Natural killer cell (primary cell): ENCODE measurements around the gene TRABD. TPM values are rescaled to one million over a fixed set of nuclear protein-coding genes. Genes with fewer than 3 reads are reported as not detected.
"Not testable (repeated sequence)": the region's sequence is repeated elsewhere in the genome, so short reads cannot be mapped to it uniquely, and the experiment has no call there.

Experiments
- ATAC-seq, 3 donors: fragments of 150-1000 bp in 2 of 3; fragments of 200-7000 bp in 1 of 3; cut with Tn5 transposase; 1 replicate in 1 of 3; 2 replicates in 2 of 3; pipeline ENCODE4 v1.10.0; 2021; ENCODE audit warnings: mild to moderate bottlenecking in 2 of 3, moderate library complexity in 2 of 3
- DNase-seq, 2 donors: peaks; one replicate each; pipeline versions ENCODE4 v3.0.0 to v3.0.0-alpha.2; 2013 to 2021; ENCODE audit warnings: mixed read lengths in 1 of 2
- H3K27ac ChIP-seq: one replicate; pipeline ENCODE4 v1.5.1; 2013; ENCODE audit warnings: mild to moderate bottlenecking, low read length
- H3K27me3 ChIP-seq: one replicate; pipeline ENCODE4 v1.6.1; 2013; ENCODE audit warnings: low read length; ENCODE audit not compliant: control insufficient read depth, insufficient read depth
- H3K36me3 ChIP-seq: one replicate; pipeline ENCODE4 v1.6.1; 2013; ENCODE audit warnings: low read length; ENCODE audit not compliant: control insufficient read depth, insufficient read depth
- H3K4me1 ChIP-seq: one replicate; pipeline ENCODE4 v1.6.1; 2013; ENCODE audit warnings: low read length; ENCODE audit not compliant: control insufficient read depth, insufficient read depth
- H3K4me3 ChIP-seq: one replicate; pipeline ENCODE4 v1.5.1; 2013; ENCODE audit warnings: low read length
- H3K9me3 ChIP-seq: one replicate; pipeline ENCODE4 v1.6.1; 2013; ENCODE audit warnings: low read length; ENCODE audit not compliant: control insufficient read depth, insufficient read depth
- H3K27ac Mint-ChIP-seq, 2 donors: one replicate each; pipeline ENCODE4 v1.8.0; 2022; ENCODE audit warnings: mild to moderate bottlenecking in 2 of 2, mixed read lengths in 2 of 2, moderate library complexity in 1 of 2
- H3K27me3 Mint-ChIP-seq, 2 donors: one replicate each; pipeline ENCODE4 v1.8.0; 2022; ENCODE audit warnings: low read depth in 2 of 2, mixed read lengths in 2 of 2
- H3K36me3 Mint-ChIP-seq: one replicate; pipeline ENCODE4 v1.8.0; 2022; ENCODE audit warnings: mixed read lengths
- H3K4me1 Mint-ChIP-seq, 2 donors: one replicate each; pipeline ENCODE4 v1.8.0; 2022; ENCODE audit warnings: mixed read lengths in 2 of 2
- H3K4me3 Mint-ChIP-seq: one replicate; pipeline ENCODE4 v1.8.0; 2022; ENCODE audit warnings: mild to moderate bottlenecking, moderate library complexity, mixed read lengths
- H3K9me3 Mint-ChIP-seq, 2 donors: one replicate each; pipeline ENCODE4 v1.8.0; 2022; ENCODE audit warnings: mixed read lengths in 2 of 2
- CTCF ChIP-seq: fragments of 200-600 bp; IDR thresholded peaks from one replicate; pipeline ENCODE4 v1.8.0; 2022; ENCODE audit warnings: antibody characterized with exemption
- WGBS: methylation state at CpG from one replicate; pipeline ENCODE4 v1.1.7; 2013; ENCODE audit warnings: missing lambda C conversion rate; ENCODE audit not compliant: insufficient coverage; 5-methylcytosine and 5-hydroxymethylcytosine counted together
- intact Hi-C: fragments of 100-400 bp; cut with micrococcal nuclease; formaldehyde crosslinking; loops from one replicate; pipeline ENCODE4 v1.14.2; 2022
- total RNA-seq, 4 donors: library from RNA; stranded (reverse); fragments of 120-200 nt in 1 of 4; gene quantifications; one replicate each; pipeline versions ENCODE4 v1.2.3 to v1.2.4, GENCODE V29; 2013 to 2022

TRABD gene, protein sequence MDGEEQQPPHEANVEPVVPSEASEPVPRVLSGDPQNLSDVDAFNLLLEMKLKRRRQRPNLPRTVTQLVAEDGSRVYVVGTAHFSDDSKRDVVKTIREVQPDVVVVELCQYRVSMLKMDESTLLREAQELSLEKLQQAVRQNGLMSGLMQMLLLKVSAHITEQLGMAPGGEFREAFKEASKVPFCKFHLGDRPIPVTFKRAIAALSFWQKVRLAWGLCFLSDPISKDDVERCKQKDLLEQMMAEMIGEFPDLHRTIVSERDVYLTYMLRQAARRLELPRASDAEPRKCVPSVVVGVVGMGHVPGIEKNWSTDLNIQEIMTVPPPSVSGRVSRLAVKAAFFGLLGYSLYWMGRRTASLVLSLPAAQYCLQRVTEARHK
- total RNA-seq, result 100 to 1,000 TPM; 129 to 138 (median 132) TPM
- 45.6 TPM for total RNA-seq (2013)

- no peak for TF ChIP-seq CTCF
- ATAC-seq (peak; percentile 75 to 93 (median 82)), DNase-seq (peak; percentile 86 to 95)
- H3K36me3 Mint-ChIP-seq, result no peaks in the 10 kb centered on the region
- peaks cover 0 to 2% of the 10 kb centered on the region in 2 donors for H3K27me3 Mint-ChIP-seq
- Histone ChIP-seq H3K4me1 (peaks cover 62% of the 10 kb centered on the region), H3K4me3 (peak within 1 kb of the TSS; percentile 58), H3K36me3 (no peaks in the 10 kb centered on the region), H3K9me3 (no peaks in the 10 kb centered on the region), H3K27me3 (no peaks in the 10 kb centered on the region), H3K27ac (peak within 1 kb of the TSS; percentile 80)
- 2% methylated on average over 57 of the region's 90 CpGs for WGBS
- H3K27ac Mint-ChIP-seq, result peak within 1 kb of the TSS; percentile 90 to 91
- intact Hi-C loops, result no loop called here
- H3K4me1 Mint-ChIP-seq, result peaks cover 21 to 39% of the 10 kb centered on the region in 2 donors
- peak within 1 kb of the TSS; percentile 91 for H3K4me3 Mint-ChIP-seq
- H3K9me3 Mint-ChIP-seq, result no peaks in the 10 kb centered on the region
Measured at GRCh38 chr22:50185375-50186087, at the start of gene TRABD. TSS of gene TRABD (plus strand) at chr22:50185913. CDS start at chr22:50193061, 7,148 bp downstream.

- H3K9me3 Mint-ChIP-seq, result no peaks in the 10 kb centered on the region
- intact Hi-C loops, result no loop called here
- ATAC-seq (no peak), DNase-seq (no peak)
- TF ChIP-seq CTCF, result no peak
- Histone ChIP-seq H3K9me3 (peaks cover 2% of the 10 kb centered on the region), H3K4me1 (no peaks in the 10 kb centered on the region), H3K36me3 (no peaks in the 10 kb centered on the region), H3K4me3 (no peak overlapping the region), H3K27me3 (no peaks in the 10 kb centered on the region), H3K27ac (no peak overlapping the region)
- WGBS, result 88% methylated on average over 5 of the region's 5 CpGs
- H3K36me3 Mint-ChIP-seq, result no peaks in the 10 kb centered on the region
- no peaks in the 10 kb centered on the region for H3K27me3 Mint-ChIP-seq
- H3K4me1 Mint-ChIP-seq, result no peaks in the 10 kb centered on the region
- H3K27ac Mint-ChIP-seq, result no peak overlapping the region
- no peak overlapping the region for H3K4me3 Mint-ChIP-seq
Measured at GRCh38 chr22:50136581-50137015, 49.1 kb upstream of the TRABD start.

DNA sequence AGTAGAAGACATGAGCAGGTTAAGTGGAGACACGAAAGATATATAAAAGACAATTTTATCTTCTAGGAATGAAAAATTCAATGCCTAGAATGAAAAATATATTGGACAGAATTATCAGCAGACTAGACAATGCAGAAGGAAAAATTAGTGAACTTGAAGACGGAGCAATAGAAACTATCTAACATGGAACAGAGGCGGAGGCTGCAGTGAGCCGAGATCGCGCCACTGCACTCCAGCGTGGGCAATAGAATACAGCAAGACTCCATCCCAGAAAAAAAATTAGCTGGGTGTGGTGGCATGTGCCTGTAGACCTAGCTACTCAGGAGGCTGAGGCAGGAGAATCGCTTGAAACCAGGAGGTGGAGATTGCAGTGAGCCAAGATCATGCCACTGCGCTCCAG is 48.4 kb upstream of the TRABD start:
- H3K27me3 Mint-ChIP-seq, H3K36me3 ChIP-seq, H3K4me3 Mint-ChIP-seq, ATAC-seq, H3K4me3 ChIP-seq, H3K4me1 Mint-ChIP-seq, H3K27me3 ChIP-seq, DNase-seq, H3K27ac ChIP-seq, H3K4me1 ChIP-seq, H3K9me3 Mint-ChIP-seq, H3K27ac Mint-ChIP-seq, H3K9me3 ChIP-seq, H3K36me3 Mint-ChIP-seq, intact Hi-C loops: not testable (repeated sequence)
- 100% methylated on average over 7 of the region's 9 CpGs for WGBS

DNA sequence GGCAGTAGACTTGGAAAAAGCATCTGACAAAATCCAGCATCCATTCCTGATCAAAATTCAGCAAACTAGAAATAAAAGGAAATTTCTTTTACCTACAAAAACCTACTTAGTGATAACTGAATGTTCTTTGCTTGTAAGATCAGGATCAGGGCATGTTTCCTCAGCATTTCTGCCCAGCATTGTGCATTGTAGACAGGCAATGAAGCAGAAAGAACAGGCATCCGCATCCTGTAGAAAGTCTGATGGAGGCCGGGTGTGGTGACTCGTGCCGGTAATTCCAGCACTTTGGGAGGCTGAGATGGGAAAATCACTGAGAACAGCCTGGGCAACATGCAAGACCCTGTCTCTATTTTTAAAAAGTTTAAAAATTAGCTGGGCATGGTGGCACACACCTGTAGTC is 47.7 kb upstream of the TRABD start:
- no peak overlapping the region for H3K4me3 Mint-ChIP-seq
- DNase-seq, result no peak
- 94% methylated on average over 4 of the region's 4 CpGs for WGBS
- Histone ChIP-seq H3K27me3 (no peaks in the 10 kb centered on the region), H3K9me3 (no peaks in the 10 kb centered on the region), H3K27ac (no peak overlapping the region), H3K36me3 (no peaks in the 10 kb centered on the region), H3K4me3 (no peak overlapping the region), H3K4me1 (no peaks in the 10 kb centered on the region)
- H3K9me3 Mint-ChIP-seq, result no peaks in the 10 kb centered on the region
- H3K4me1 Mint-ChIP-seq, result no peaks in the 10 kb centered on the region
- H3K36me3 Mint-ChIP-seq, result no peaks in the 10 kb centered on the region
- no peak overlapping the region for H3K27ac Mint-ChIP-seq
- no peak for ATAC-seq
- TF ChIP-seq CTCF, result no peak
- intact Hi-C loops, result no loop called here
- peaks cover 0 to 7% of the 10 kb centered on the region in 2 donors for H3K27me3 Mint-ChIP-seq
